Body of pancreas (tissue), 4 donors: Measurements from ENCODE around the gene TLR10.

ENCODE experiments used
- CTCF ChIP-seq, 7 experiments: fragments of 450-650 bp in 4 of 7; fragments of 200-600 bp in 3 of 7; sonication (generic) in 3 of 7; IDR thresholded peaks; one replicate each; pipeline ENCODE4 v1.5.1; 2016 to 2019; ENCODE audit warnings: antibody characterized with exemption in 7 of 7
- POLR2A ChIP-seq, 3 donors: fragments of 450-650 bp; IDR thresholded peaks; one replicate each; pipeline ENCODE4 v1.6.1; 2016; ENCODE audit warnings: antibody characterized with exemption in 3 of 3, mild to moderate bottlenecking in 2 of 3

- TF ChIP-seq CTCF (IDR thresholded peaks at IDR 0.05) (no peak), POLR2A (IDR thresholded peaks at IDR 0.05) (no peak)
Observed at GRCh38 chr4:38791010-38791409, 8.2 kb upstream of the TLR10 start.
